Measurements from ENCODE around the gene CNTFR. TPM values are rescaled to one million over a fixed set of nuclear protein-coding genes. Genes with fewer than 3 reads are reported as not detected.
A peak's percentile ranks its signal among the peaks of the same experiment; 100 is the strongest.

CNTFR gene
- total RNA-seq, 1 donor from 2014 or later: 23.2 TPM

DNA sequence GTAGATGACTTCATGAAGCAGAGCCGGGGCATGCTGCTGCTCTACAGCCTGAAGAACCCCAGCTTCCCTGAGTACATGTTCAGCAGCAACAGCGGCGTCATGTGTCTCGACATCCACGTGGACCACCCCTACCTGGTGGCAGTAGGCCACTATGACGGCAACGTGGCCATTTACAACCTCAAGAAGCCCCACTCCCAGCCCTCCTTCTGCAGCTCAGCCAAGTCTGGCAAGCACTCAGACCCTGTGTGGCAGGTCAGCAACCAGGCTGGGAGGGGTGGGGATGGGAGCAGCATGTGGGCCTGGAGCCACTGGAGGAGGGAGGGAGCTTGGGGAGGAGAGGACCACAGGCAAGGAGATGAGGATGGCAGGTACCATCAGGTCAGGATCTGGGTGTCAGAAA lies 82.9 kb downstream of the CNTFR start:
- ATAC-seq (no peak), DNase-seq (ENCODE audit: low spot score) (no peak)
- intact Hi-C loops (cut with DNase I): no loop called here

DNA sequence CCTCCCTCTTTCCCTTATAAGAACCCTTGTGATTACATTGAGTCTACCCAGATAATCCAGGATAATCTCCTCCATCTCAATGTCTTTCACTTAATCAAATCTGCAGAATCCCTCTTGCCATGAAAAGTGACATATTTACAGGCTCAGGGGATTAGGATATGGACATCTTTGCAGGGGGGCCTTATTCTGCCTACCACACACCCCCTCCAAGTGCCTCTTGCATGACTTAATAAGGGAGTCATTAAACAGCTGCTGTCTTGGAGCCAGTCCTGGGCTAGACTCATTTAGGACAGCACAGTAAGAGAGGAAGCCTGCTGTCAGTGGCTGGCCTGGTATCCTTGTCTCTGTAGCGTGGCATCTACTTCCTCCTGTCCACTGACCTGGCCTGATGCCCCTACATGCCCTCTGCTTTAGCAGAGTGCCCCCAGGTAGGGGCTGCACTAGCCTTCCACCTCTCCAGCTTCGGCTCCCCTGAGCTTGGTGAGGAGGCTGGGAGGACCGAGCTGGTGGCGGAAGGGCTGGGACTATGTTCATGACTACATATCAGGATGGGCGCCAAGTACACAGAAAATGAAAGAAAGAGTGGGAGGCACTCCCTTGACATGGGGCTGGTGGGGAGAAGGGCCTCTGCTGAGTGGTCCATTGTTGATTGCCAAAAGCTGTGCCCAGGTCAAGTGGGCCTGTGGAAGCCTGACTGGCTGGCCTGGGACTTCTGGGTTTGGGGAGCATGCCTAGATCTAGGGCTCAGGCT lies 84.0 kb downstream of the CNTFR start:
- DNase-seq (ENCODE audit: low spot score): peak; percentile 49
- intact Hi-C loops (cut with DNase I): no loop called here
- no peak for ATAC-seq

DNA sequence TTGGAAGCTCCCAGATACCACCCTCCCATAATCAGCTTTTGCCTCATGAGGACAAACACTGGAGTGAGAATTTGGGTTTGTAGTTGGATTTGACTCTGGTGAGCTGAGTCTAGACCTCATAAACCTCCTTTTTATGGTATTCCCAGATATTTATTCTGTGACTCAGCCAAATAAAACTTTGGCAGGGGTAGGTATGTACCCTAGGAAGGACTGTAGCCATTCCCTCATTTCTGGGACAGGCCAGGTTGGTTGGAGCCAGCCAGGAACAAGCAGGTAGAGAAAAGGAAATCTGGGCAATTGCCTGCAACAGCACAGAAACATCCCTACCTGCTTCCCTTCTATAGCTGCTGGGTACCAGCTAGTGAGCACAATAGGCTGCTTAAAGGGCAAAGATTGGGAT lies 86.1 kb downstream of the CNTFR start:
- ATAC-seq (no peak), DNase-seq (ENCODE audit: low spot score) (peak; percentile 5)
- intact Hi-C loops (cut with DNase I): loop anchor here (5.0 kb wide), 1 partner anchor 89 kb away; no protein-coding TSS in a partner anchor

DNA sequence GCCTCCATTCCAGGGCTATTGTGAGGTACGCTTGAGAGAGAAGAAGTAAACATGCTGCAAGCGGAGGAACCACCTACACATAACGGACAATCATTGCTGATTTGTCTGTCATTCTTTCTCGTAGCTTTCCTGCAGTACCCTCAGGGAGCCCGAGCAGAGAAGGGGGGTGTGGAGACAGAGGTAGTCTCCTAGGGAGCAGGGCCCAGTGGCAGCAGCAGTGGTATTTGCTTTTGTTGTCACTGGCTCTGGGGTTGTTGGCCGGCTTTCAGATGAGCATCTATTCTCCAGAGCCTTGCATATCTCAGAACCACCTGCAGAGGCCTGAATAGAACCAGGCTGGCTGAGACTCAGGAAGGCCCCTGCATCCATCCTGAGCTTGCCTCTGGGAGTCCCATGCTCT lies 86.6 kb downstream of the CNTFR start:
- intact Hi-C loops (cut with DNase I): loop anchor here (5.0 kb wide), 1 partner anchor 89 kb away; no protein-coding TSS in a partner anchor
- ATAC-seq: peak; percentile 2

DNA sequence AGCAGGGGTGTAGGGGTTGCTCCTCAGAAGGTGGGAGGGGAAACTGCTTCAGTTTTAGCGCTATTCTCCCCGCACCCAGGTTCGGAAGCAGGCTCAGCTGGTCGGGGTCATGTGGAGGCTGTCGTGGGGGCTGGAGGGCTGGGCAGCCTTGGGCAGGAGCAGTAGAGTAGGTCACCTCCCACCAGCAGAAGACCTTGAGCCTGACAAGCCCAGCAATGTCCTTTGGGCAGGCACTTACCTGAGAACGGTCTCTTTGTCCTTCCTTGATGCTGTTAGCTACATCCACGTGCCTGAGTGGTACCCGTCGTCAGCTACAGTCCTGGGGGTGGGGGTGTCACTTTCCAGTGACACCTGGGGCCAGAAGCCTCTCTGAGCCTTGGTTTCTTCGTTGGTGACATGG lies 87.1 kb downstream of the CNTFR start:
- DNase-seq (ENCODE audit: low spot score) (no peak), ATAC-seq (no peak)
- intact Hi-C loops (cut with DNase I): loop anchor here (5.0 kb wide), 1 partner anchor 90 kb away; no protein-coding TSS in a partner anchor

More for the DNA sequence above, 86.6 kb downstream of the CNTFR start:
- no peak for DNase-seq (ENCODE audit: low spot score)

DNA sequence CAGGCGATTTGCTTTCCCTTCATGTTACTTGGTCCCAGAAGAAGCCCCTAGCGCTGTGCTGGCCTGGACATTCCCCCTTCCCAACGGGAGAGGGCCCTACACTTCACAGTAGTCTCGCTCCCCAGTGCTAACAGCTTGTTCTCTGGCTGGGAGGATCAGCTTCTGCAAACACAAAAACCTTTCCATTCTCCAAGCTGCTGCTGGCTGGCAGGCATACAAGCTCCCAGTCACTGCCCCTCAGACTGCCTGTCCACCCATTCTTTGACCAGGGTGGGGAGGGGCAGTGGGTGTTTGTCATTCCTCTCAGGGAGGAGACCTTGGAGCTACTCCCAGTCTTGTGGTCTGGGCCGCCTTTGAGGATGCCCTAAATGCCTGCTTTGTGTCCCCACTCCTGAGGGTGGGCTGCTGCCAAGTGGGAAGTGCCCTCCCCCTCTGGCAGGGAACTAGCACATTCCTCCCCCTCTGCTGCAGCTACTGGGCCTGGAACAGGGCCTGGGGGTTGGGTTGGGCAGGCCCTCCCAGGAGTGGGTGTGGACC lies 87.6 kb downstream of the CNTFR start:
- DNase-seq (ENCODE audit: low spot score): peak; percentile 87
- intact Hi-C loops (cut with DNase I): loop anchor here (5.0 kb wide), 1 partner anchor 90 kb away; no protein-coding TSS in a partner anchor
- ATAC-seq: peak; percentile 92

Other genes starting within 250 kb of the CNTFR start
- gene MYORG, start 212.8 kb downstream of the CNTFR start, total RNA-seq: 6.6 TPM
- 29.8 TPM for gene FAM219A, start 131.2 kb downstream of the CNTFR start, total RNA-seq
- 0.58 TPM for gene DNAI1, start 130.9 kb downstream of the CNTFR start, total RNA-seq
- gene ENHO, start 66.7 kb downstream of the CNTFR start, total RNA-seq: 23.5 TPM
- gene RPP25L, start 22.4 kb upstream of the CNTFR start, total RNA-seq: 17.0 TPM
- gene DCTN3, start 30.8 kb upstream of the CNTFR start, total RNA-seq: 67.6 TPM
- 1.2 TPM for gene ARID3C, start 39.3 kb upstream of the CNTFR start, total RNA-seq
- 43.6 TPM for gene SIGMAR1, start 48.1 kb upstream of the CNTFR start, total RNA-seq
- gene GALT, start 57.0 kb upstream of the CNTFR start, total RNA-seq: 48.9 TPM
- gene IL11RA, start 62.5 kb upstream of the CNTFR start, total RNA-seq: 31.3 TPM
- gene CCL27, start 72.9 kb upstream of the CNTFR start, total RNA-seq: not detected
- gene CCL19, start 101.6 kb upstream of the CNTFR start, total RNA-seq: 1.3 TPM
- not detected for gene CCL21, start 120.4 kb upstream of the CNTFR start, total RNA-seq